ENCODE results near the gene MCC. TPM values are rescaled to one million over a fixed set of nuclear protein-coding genes. Genes with fewer than 3 reads are reported as not detected.

MCC gene
- total RNA-seq, 2 experiments from 2014 or later = 0.62 to 0.81 TPM

GRCh38 chr5:113397046-113397445, 91.2 kb downstream of the MCC start:
- H3K4me1 Mint-ChIP-seq (ENCODE audit: low read depth) = no peaks in the 10 kb centered on the region
- H3K9me3 Mint-ChIP-seq = no peaks in the 10 kb centered on the region
- no peak for DNase-seq
- intact Hi-C loops (cut with micrococcal nuclease) = no loop called here
- H3K27ac Mint-ChIP-seq = no peak overlapping the region
- no peaks in the 10 kb centered on the region for H3K36me3 Mint-ChIP-seq (ENCODE audit: low read depth)
- CTCF ChIA-PET = interaction anchor here (0.8 kb wide), 1 partner anchor 23 kb away, joined by 3 read pairs; no protein-coding TSS in a partner anchor
- no peaks in the 10 kb centered on the region for H3K27me3 Mint-ChIP-seq (ENCODE audit: low read depth)
- H3K4me3 Mint-ChIP-seq = no peak overlapping the region

DNA sequence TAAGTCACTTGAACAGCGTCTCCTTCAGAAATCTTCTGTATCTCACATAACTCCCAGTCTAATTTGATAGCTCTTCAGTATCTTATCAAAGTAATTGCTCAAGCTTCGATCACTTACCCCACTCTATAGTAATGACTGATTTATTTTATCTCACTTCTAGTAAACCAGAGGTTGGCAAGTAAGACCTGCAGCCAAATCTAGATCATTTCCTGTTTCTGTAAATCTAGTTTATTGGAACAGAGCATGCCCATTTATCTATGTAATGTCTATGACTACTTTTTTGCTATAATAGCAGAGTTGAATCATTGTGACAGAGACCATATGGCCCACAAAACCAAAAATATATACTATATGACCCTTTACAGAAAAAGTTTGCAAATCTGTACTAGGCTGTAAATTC, 93.6 kb downstream of the MCC start:
- no peak overlapping the region for H3K27ac Mint-ChIP-seq
- no peaks in the 10 kb centered on the region for H3K9me3 Mint-ChIP-seq
- intact Hi-C loops (cut with micrococcal nuclease) = no loop called here
- H3K27me3 Mint-ChIP-seq (ENCODE audit: low read depth) = peaks cover 1% of the 10 kb centered on the region
- H3K4me3 Mint-ChIP-seq = no peak overlapping the region
- no peaks in the 10 kb centered on the region for H3K4me1 Mint-ChIP-seq (ENCODE audit: low read depth)
- H3K36me3 Mint-ChIP-seq (ENCODE audit: low read depth) = no peaks in the 10 kb centered on the region
- DNase-seq = no peak
- CTCF ChIA-PET = interaction anchor here (0.8 to 1.2 kb wide), 2 partner anchors 13 to 15 kb away, joined by 3 read pairs; no protein-coding TSS in a partner anchor

GRCh38 chr5:113390224-113390623, 98.0 kb downstream of the MCC start:
- Mint-ChIP-seq H3K9me3 (no peaks in the 10 kb centered on the region), H3K36me3 (ENCODE audit: low read depth) (no peaks in the 10 kb centered on the region), H3K27me3 (ENCODE audit: low read depth) (peaks cover 16% of the 10 kb centered on the region), H3K27ac (no peak overlapping the region), H3K4me1 (ENCODE audit: low read depth) (no peaks in the 10 kb centered on the region), H3K4me3 (no peak overlapping the region)
- DNase-seq = no peak
- CTCF ChIA-PET = interaction anchor here (4.3 kb wide), 1 partner anchor 11 kb away, joined by 18 read pairs; no protein-coding TSS in a partner anchor
- intact Hi-C loops (cut with micrococcal nuclease) = no loop called here

DNA sequence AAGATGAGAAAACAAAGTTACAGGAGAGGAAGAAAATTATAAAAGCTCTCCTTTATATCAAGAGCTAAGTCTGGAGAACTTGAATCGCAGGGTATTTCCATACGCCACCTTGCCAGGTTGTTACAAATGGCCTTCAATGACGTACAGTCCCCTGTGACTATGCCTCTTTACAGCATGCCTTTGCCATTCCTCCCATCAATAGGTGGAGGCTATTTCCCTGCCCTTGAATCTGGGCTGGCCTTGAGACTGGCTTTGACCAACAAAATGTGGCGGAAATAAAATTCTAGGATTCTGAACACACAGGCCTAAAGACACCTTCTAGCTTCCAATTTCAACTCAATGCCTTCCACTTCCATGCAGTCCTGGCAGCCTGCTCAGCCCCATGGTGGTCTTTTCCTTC, 99.1 kb downstream of the MCC start:
- no peaks in the 10 kb centered on the region for H3K36me3 Mint-ChIP-seq (ENCODE audit: low read depth)
- no peaks in the 10 kb centered on the region for H3K4me1 Mint-ChIP-seq (ENCODE audit: low read depth)
- peaks cover 20% of the 10 kb centered on the region for H3K27me3 Mint-ChIP-seq (ENCODE audit: low read depth)
- H3K9me3 Mint-ChIP-seq = no peaks in the 10 kb centered on the region
- DNase-seq = no peak
- no peak overlapping the region for H3K27ac Mint-ChIP-seq
- H3K4me3 Mint-ChIP-seq = no peak overlapping the region
- intact Hi-C loops (cut with micrococcal nuclease) = no loop called here
- CTCF ChIA-PET = interaction anchor here (0.7 to 4.3 kb wide), 2 partner anchors 10 to 217 kb away, joined by 3 to 18 read pairs; no protein-coding TSS in a partner anchor

DNA sequence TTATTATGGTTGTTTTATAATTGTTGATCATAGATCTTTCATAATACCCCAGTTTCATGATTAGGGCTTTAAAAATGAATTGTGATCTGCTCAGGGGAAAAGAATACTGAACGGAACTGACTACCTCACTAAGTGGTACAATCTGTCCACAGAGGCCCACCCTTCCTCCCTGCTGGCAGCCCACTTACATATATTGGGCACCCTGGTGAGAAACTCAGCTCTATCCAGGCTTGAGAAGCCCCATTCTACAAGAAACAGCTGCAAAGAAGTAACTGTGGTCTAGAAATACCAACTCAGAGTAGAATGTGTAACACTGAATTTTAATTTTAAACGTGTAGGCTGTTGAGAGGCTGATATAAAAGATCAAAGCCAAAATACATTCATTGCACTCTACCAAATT, 100.4 kb downstream of the MCC start:
- intact Hi-C loops (cut with micrococcal nuclease) = no loop called here
- Mint-ChIP-seq H3K4me3 (no peak overlapping the region), H3K27me3 (ENCODE audit: low read depth) (peaks cover 22% of the 10 kb centered on the region), H3K4me1 (ENCODE audit: low read depth) (no peaks in the 10 kb centered on the region), H3K9me3 (no peaks in the 10 kb centered on the region), H3K27ac (no peak overlapping the region), H3K36me3 (ENCODE audit: low read depth) (no peaks in the 10 kb centered on the region)
- DNase-seq = no peak
- CTCF ChIA-PET = interaction anchor here (4.3 kb wide), 1 partner anchor 9 kb away, joined by 18 read pairs; no protein-coding TSS in a partner anchor

- intact Hi-C loops (cut with micrococcal nuclease) = no loop called here
- no peak overlapping the region for H3K4me3 Mint-ChIP-seq
- H3K27me3 Mint-ChIP-seq (ENCODE audit: low read depth) = peaks cover 28% of the 10 kb centered on the region
- no peaks in the 10 kb centered on the region for H3K36me3 Mint-ChIP-seq (ENCODE audit: low read depth)
- H3K4me1 Mint-ChIP-seq (ENCODE audit: low read depth) = peaks cover 2% of the 10 kb centered on the region
- no peak for DNase-seq
- no peaks in the 10 kb centered on the region for H3K9me3 Mint-ChIP-seq
- H3K27ac Mint-ChIP-seq = no peak overlapping the region
- CTCF ChIA-PET = interaction anchor here (0.6 kb wide), 1 partner anchor 126 kb away, joined by 3 read pairs; no protein-coding TSS in a partner anchor
These were observed 103.4 kb downstream of the MCC start for GRCh38 chr5:113384782-113385285.

- Mint-ChIP-seq H3K36me3 (ENCODE audit: low read depth) (no peaks in the 10 kb centered on the region), H3K27ac (no peak overlapping the region), H3K4me3 (no peak overlapping the region), H3K27me3 (ENCODE audit: low read depth) (peaks cover 23% of the 10 kb centered on the region), H3K4me1 (ENCODE audit: low read depth) (peaks cover 13% of the 10 kb centered on the region), H3K9me3 (no peaks in the 10 kb centered on the region)
- CTCF ChIA-PET = interaction anchor here (0.7 kb wide), 1 partner anchor 89 kb away, joined by 6 read pairs; no protein-coding TSS in a partner anchor
- intact Hi-C loops (cut with micrococcal nuclease) = no loop called here
- no peak for DNase-seq
These were observed 105.5 kb downstream of the MCC start for GRCh38 chr5:113382731-113383130.

DNA sequence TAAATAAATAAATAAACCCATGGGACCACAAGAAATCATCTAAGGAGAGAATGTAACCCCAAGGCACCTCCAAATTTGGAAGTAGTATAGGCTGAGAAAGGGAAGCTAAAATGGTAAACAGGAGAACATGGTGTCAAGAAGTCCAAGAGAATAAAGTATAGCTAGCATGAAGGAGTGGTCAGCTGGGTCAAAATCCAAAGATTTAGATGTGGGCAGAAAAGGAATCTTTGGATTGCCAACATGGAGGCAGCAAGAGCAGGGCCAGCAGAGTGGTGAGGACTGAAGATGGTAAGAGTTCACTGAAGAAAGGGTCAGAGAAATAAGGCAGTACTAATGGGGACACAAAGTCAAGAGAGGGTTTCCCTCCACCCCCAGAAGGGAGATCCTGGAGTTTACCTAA, 106.5 kb downstream of the MCC start:
- CTCF ChIA-PET = interaction anchor here (0.7 to 1.5 kb wide), 4 partner anchors 13 to 224 kb away, joined by 3 to 6 read pairs (median 4); no protein-coding TSS in a partner anchor
- no peaks in the 10 kb centered on the region for H3K9me3 Mint-ChIP-seq
- intact Hi-C loops (cut with micrococcal nuclease) = no loop called here
- peaks cover 21% of the 10 kb centered on the region for H3K27me3 Mint-ChIP-seq (ENCODE audit: low read depth)
- peaks cover 17% of the 10 kb centered on the region for H3K4me1 Mint-ChIP-seq (ENCODE audit: low read depth)
- no peaks in the 10 kb centered on the region for H3K36me3 Mint-ChIP-seq (ENCODE audit: low read depth)
- no peak overlapping the region for H3K4me3 Mint-ChIP-seq
- no peak overlapping the region for H3K27ac Mint-ChIP-seq
- no peak for DNase-seq

- Mint-ChIP-seq H3K36me3 (ENCODE audit: low read depth) (no peaks in the 10 kb centered on the region), H3K27me3 (ENCODE audit: low read depth) (peaks cover 14% of the 10 kb centered on the region), H3K27ac (no peak overlapping the region), H3K4me3 (no peak overlapping the region), H3K9me3 (no peaks in the 10 kb centered on the region), H3K4me1 (ENCODE audit: low read depth) (peaks cover 19% of the 10 kb centered on the region)
- intact Hi-C loops (cut with micrococcal nuclease) = no loop called here
- CTCF ChIA-PET = interaction anchor here (0.7 to 2.8 kb wide), 5 partner anchors 12 to 225 kb away, joined by 3 to 18 read pairs (median 6); no protein-coding TSS in a partner anchor
- DNase-seq = no peak
These were observed 107.4 kb downstream of the MCC start for GRCh38 chr5:113380807-113381326.

DNA sequence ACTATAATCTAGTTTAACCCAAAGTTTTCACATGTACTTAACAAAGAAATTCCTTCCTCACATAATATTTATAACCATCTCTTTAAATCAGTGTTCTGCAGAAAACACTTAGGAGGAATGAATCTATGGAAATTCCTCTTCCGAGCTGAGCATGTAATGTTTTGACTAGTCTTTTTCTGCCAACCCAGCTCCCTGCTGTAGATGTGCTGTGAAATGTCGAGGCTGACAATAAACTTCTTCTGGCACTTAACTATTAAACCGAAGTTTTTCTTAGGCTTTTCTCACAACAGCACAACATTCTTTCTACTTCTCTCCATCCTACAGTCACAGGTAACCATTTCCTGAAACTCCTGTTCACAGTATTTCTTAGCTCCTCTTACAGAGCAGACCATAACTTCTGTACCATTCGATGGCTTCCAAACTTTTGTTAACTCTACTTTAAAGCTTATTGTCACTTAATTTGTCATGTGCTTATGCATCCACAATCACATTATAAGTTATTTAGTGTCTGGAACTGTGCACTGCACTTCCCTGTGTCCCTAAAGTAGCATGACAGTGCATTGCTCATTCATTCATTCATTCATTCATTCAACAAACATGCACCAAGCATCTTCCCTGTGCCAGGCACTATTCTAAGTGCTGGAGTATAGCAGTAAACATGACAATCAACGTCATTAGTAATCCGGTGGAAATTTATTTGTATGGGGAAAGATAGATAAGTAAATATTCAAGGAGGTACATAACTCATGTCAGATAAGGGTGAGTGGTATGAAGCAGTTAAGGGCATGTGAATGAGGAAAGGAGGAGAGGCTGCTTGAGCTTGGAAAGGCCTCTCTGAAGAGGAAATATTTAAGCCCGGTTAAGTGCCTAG, 108.1 kb downstream of the MCC start:
- Mint-ChIP-seq H3K36me3 (ENCODE audit: low read depth) (no peaks in the 10 kb centered on the region), H3K9me3 (no peaks in the 10 kb centered on the region), H3K4me3 (no peak overlapping the region), H3K4me1 (ENCODE audit: low read depth) (peaks cover 19% of the 10 kb centered on the region), H3K27me3 (ENCODE audit: low read depth) (peaks cover 12% of the 10 kb centered on the region), H3K27ac (no peak overlapping the region)
- no peak for DNase-seq
- CTCF ChIA-PET = interaction anchor here (0.5 to 2.8 kb wide), 17 partner anchors 8 to 355 kb away, joined by 3 to 18 read pairs (median 3); no protein-coding TSS in a partner anchor
- intact Hi-C loops (cut with micrococcal nuclease) = loop anchor here (1.0 to 5.0 kb wide), 4 partner anchors 43 to 282 kb away; partner anchors contain the start of gene YTHDC2

- CTCF ChIA-PET = interaction anchor here (0.7 to 2.8 kb wide), 17 partner anchors 9 to 231 kb away, joined by 3 to 18 read pairs (median 4); no protein-coding TSS in a partner anchor
- peaks cover 19% of the 10 kb centered on the region for H3K4me1 Mint-ChIP-seq (ENCODE audit: low read depth)
These were observed 109.2 kb downstream of the MCC start for GRCh38 chr5:113378959-113379541.

DNA sequence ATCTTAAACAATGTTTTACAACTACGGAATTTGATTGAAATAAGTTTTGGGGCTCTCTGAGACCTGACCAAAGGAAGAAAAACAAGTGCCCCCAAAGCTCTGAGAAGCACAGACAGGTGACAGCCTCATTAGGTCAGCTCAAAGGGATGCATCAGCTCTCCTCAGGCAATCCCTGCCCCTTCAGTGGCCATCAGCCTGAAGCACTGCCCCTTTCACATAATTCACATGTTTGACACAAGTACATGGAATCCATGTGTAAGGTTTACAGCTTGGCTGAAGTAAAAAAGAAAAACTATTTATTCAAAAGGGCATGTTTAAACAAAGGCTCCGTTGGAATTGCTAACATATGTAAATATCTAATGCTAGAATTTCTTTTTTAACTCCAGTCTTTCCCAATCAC, 109.7 kb downstream of the MCC start:
- Mint-ChIP-seq H3K4me1 (ENCODE audit: low read depth) (peaks cover 19% of the 10 kb centered on the region), H3K27ac (no peak overlapping the region), H3K36me3 (ENCODE audit: low read depth) (no peaks in the 10 kb centered on the region), H3K27me3 (ENCODE audit: low read depth) (peaks cover 8% of the 10 kb centered on the region), H3K9me3 (no peaks in the 10 kb centered on the region), H3K4me3 (no peak overlapping the region)
- DNase-seq = no peak
- intact Hi-C loops (cut with micrococcal nuclease) = loop anchor here (2.0 to 5.0 kb wide), 2 partner anchors 42 to 284 kb away; no protein-coding TSS in a partner anchor
- CTCF ChIA-PET = interaction anchor here (1.0 to 2.8 kb wide), 5 partner anchors 10 to 226 kb away, joined by 3 to 18 read pairs (median 5); no protein-coding TSS in a partner anchor

More at GRCh38 chr5:113378959-113379541, 109.2 kb downstream of the MCC start:
- Mint-ChIP-seq H3K4me3 (no peak overlapping the region), H3K27ac (no peak overlapping the region), H3K9me3 (no peaks in the 10 kb centered on the region), H3K36me3 (ENCODE audit: low read depth) (no peaks in the 10 kb centered on the region), H3K27me3 (ENCODE audit: low read depth) (peaks cover 8% of the 10 kb centered on the region)
- DNase-seq = peak; percentile 81
- intact Hi-C loops (cut with micrococcal nuclease) = loop anchor here (1.0 to 5.0 kb wide), 4 partner anchors 42 to 283 kb away; partner anchors contain the start of gene YTHDC2

Measured in activated naive CD4-positive, alpha-beta T cell treated with anti-CD3 and anti-CD28 coated beads for 36 hours (primary cell).